ENCODE results near the gene GZF1. TPM values are rescaled to one million over a fixed set of nuclear protein-coding genes. Genes with fewer than 3 reads are reported as not detected.

The GZF1 gene
- total RNA-seq, 2 experiments from 2014 or later, result 11.5 to 12.1 TPM

GRCh38 chr20:23357767-23358562, 4.0 kb upstream of the GZF1 start:
- H3K4me3 Mint-ChIP-seq, result peak overlapping the region; percentile 87
- H3K9me3 Mint-ChIP-seq, result no peaks in the 10 kb centered on the region
- no peaks in the 10 kb centered on the region for H3K27me3 Mint-ChIP-seq
- peak; percentile 100 for DNase-seq
- peaks cover 26% of the 10 kb centered on the region for H3K4me1 Mint-ChIP-seq
- H3K27ac Mint-ChIP-seq, result peak overlapping the region; percentile 92
- peaks cover 6% of the 10 kb centered on the region for H3K36me3 Mint-ChIP-seq

GRCh38 chr20:23358563-23358906, 3.4 kb upstream of the GZF1 start:
- DNase-seq, result no peak
- H3K27ac Mint-ChIP-seq, result peak overlapping the region; percentile 83
- no peaks in the 10 kb centered on the region for H3K9me3 Mint-ChIP-seq
- H3K27me3 Mint-ChIP-seq, result no peaks in the 10 kb centered on the region
- H3K4me3 Mint-ChIP-seq, result peak overlapping the region; percentile 72
- peaks cover 31% of the 10 kb centered on the region for H3K4me1 Mint-ChIP-seq
- peaks cover 10% of the 10 kb centered on the region for H3K36me3 Mint-ChIP-seq

- Mint-ChIP-seq H3K27me3 (no peaks in the 10 kb centered on the region), H3K4me1 (peaks cover 33% of the 10 kb centered on the region)
These were observed 2.9 kb upstream of the GZF1 start for GRCh38 chr20:23358923-23359593.

GRCh38 chr20:23360531-23360930, 1.5 kb upstream of the GZF1 start:
- H3K9me3 Mint-ChIP-seq, result no peaks in the 10 kb centered on the region
- H3K4me1 Mint-ChIP-seq, result peaks cover 37% of the 10 kb centered on the region

More at GRCh38 chr20:23358923-23359593, 2.9 kb upstream of the GZF1 start:
- Mint-ChIP-seq H3K27ac (peak overlapping the region; percentile 83), H3K9me3 (no peaks in the 10 kb centered on the region), H3K36me3 (peaks cover 10% of the 10 kb centered on the region), H3K4me3 (peak overlapping the region; percentile 72)
- no peak for DNase-seq

GRCh38 chr20:23361119-23361475, 885 bp upstream of the GZF1 start:
- H3K4me3 Mint-ChIP-seq, result peak overlapping the region; percentile 81
- H3K4me1 Mint-ChIP-seq, result peaks cover 36% of the 10 kb centered on the region
- peak overlapping the region; percentile 92 for H3K27ac Mint-ChIP-seq
- DNase-seq, result no peak
- no peaks in the 10 kb centered on the region for H3K27me3 Mint-ChIP-seq
- H3K9me3 Mint-ChIP-seq, result no peaks in the 10 kb centered on the region
- peaks cover 20% of the 10 kb centered on the region for H3K36me3 Mint-ChIP-seq

More at GRCh38 chr20:23360531-23360930, 1.5 kb upstream of the GZF1 start:
- Mint-ChIP-seq H3K27me3 (no peaks in the 10 kb centered on the region), H3K4me3 (peak overlapping the region; percentile 81), H3K36me3 (peaks cover 21% of the 10 kb centered on the region), H3K27ac (peak overlapping the region; percentile 92)
- no peak for DNase-seq

GRCh38 chr20:23362392-23363256, 642 bp downstream of the GZF1 start:
- no peaks in the 10 kb centered on the region for H3K27me3 Mint-ChIP-seq
- peaks cover 27% of the 10 kb centered on the region for H3K36me3 Mint-ChIP-seq
- peak; percentile 41 for DNase-seq
- peaks cover 46% of the 10 kb centered on the region for H3K4me1 Mint-ChIP-seq
- peak overlapping the region; percentile 93 for H3K27ac Mint-ChIP-seq
- peak overlapping the region; percentile 91 for H3K4me3 Mint-ChIP-seq
- no peaks in the 10 kb centered on the region for H3K9me3 Mint-ChIP-seq

- Mint-ChIP-seq H3K27ac (peak overlapping the region; percentile 93), H3K27me3 (no peaks in the 10 kb centered on the region)
These were observed 1.3 kb downstream of the GZF1 start for GRCh38 chr20:23363257-23363649.

GRCh38 chr20:23365390-23366165, 3.6 kb downstream of the GZF1 start:
- Mint-ChIP-seq H3K27me3 (no peaks in the 10 kb centered on the region), H3K27ac (peak overlapping the region; percentile 69), H3K4me3 (peak overlapping the region; percentile 38), H3K9me3 (no peaks in the 10 kb centered on the region), H3K36me3 (peaks cover 34% of the 10 kb centered on the region), H3K4me1 (peaks cover 51% of the 10 kb centered on the region)
- no peak for DNase-seq

More at GRCh38 chr20:23363257-23363649, 1.3 kb downstream of the GZF1 start:
- H3K4me1 Mint-ChIP-seq, result peaks cover 51% of the 10 kb centered on the region
- no peak for DNase-seq
- H3K4me3 Mint-ChIP-seq, result peak overlapping the region; percentile 91
- no peaks in the 10 kb centered on the region for H3K9me3 Mint-ChIP-seq
- peaks cover 30% of the 10 kb centered on the region for H3K36me3 Mint-ChIP-seq

GRCh38 chr20:23366384-23366783, 4.4 kb downstream of the GZF1 start:
- Mint-ChIP-seq H3K4me1 (peaks cover 45% of the 10 kb centered on the region), H3K36me3 (peaks cover 39% of the 10 kb centered on the region), H3K4me3 (peak overlapping the region; percentile 61), H3K9me3 (no peaks in the 10 kb centered on the region), H3K27ac (peak overlapping the region; percentile 85), H3K27me3 (no peaks in the 10 kb centered on the region)
- DNase-seq, result no peak

GRCh38 chr20:23367770-23368169, 5.8 kb downstream of the GZF1 start:
- no peaks in the 10 kb centered on the region for H3K27me3 Mint-ChIP-seq
- peaks cover 40% of the 10 kb centered on the region for H3K36me3 Mint-ChIP-seq
- H3K9me3 Mint-ChIP-seq, result no peaks in the 10 kb centered on the region
- H3K4me1 Mint-ChIP-seq, result peaks cover 45% of the 10 kb centered on the region
- no peak overlapping the region for H3K4me3 Mint-ChIP-seq
- H3K27ac Mint-ChIP-seq, result no peak overlapping the region
- DNase-seq, result no peak

GRCh38 chr20:23368316-23369071, 6.5 kb downstream of the GZF1 start:
- H3K4me3 Mint-ChIP-seq, result no peak overlapping the region
- peaks cover 36% of the 10 kb centered on the region for H3K36me3 Mint-ChIP-seq
- H3K9me3 Mint-ChIP-seq, result no peaks in the 10 kb centered on the region
- H3K27ac Mint-ChIP-seq, result peak overlapping the region; percentile 29
- peaks cover 38% of the 10 kb centered on the region for H3K4me1 Mint-ChIP-seq
- DNase-seq, result no peak
- no peaks in the 10 kb centered on the region for H3K27me3 Mint-ChIP-seq

GRCh38 chr20:23369072-23369823, 7.3 kb downstream of the GZF1 start:
- peaks cover 39% of the 10 kb centered on the region for H3K36me3 Mint-ChIP-seq
- no peak for DNase-seq
- H3K9me3 Mint-ChIP-seq, result no peaks in the 10 kb centered on the region
- peak overlapping the region; percentile 29 for H3K27ac Mint-ChIP-seq
- H3K4me3 Mint-ChIP-seq, result no peak overlapping the region
- H3K4me1 Mint-ChIP-seq, result peaks cover 34% of the 10 kb centered on the region
- no peaks in the 10 kb centered on the region for H3K27me3 Mint-ChIP-seq

GRCh38 chr20:23370274-23370673, 8.3 kb downstream of the GZF1 start:
- H3K9me3 Mint-ChIP-seq, result no peaks in the 10 kb centered on the region
- H3K27ac Mint-ChIP-seq, result no peak overlapping the region
- no peak for DNase-seq
- no peaks in the 10 kb centered on the region for H3K27me3 Mint-ChIP-seq
- H3K4me1 Mint-ChIP-seq, result peaks cover 24% of the 10 kb centered on the region
- no peak overlapping the region for H3K4me3 Mint-ChIP-seq
- H3K36me3 Mint-ChIP-seq, result peaks cover 34% of the 10 kb centered on the region
